Effector memory CD4-positive, alpha-beta T cell (primary cell): Measurements from ENCODE around the gene MYOCD.

Source experiments
- DNase-seq, 3 donors: peaks; one replicate each; pipeline ENCODE4 v3.0.0-alpha.2; 2020
- H3K27ac ChIP-seq: 2 replicates; pipeline ENCODE4 v1.7.0; 2013; ENCODE audit warnings: mild to moderate bottlenecking, low read length, moderate library complexity; ENCODE audit not compliant: insufficient read depth, poor library complexity, severe bottlenecking
- H3K27me3 ChIP-seq: replicated peaks from 2 replicates; pipeline ENCODE4 v1.7.0; 2013; ENCODE audit warnings: mild to moderate bottlenecking, low read length; ENCODE audit not compliant: insufficient read depth, control insufficient read depth, poor library complexity, severe bottlenecking
- H3K36me3 ChIP-seq: 2 replicates; pipeline ENCODE4 v1.7.0; 2013; ENCODE audit warnings: mild to moderate bottlenecking, low read length, moderate library complexity; ENCODE audit not compliant: control insufficient read depth, insufficient read depth
- H3K4me1 ChIP-seq: 2 replicates; pipeline ENCODE4 v1.7.0; 2013; ENCODE audit warnings: low read length, mild to moderate bottlenecking; ENCODE audit not compliant: control insufficient read depth, insufficient read depth, poor library complexity, severe bottlenecking
- H3K4me3 ChIP-seq: 2 replicates; pipeline ENCODE4 v1.7.0; 2013; ENCODE audit warnings: low read length, low read depth, mild to moderate bottlenecking; ENCODE audit not compliant: insufficient read depth, poor library complexity, severe bottlenecking
- H3K9me3 ChIP-seq: 2 replicates; pipeline ENCODE4 v1.7.0; 2013; ENCODE audit warnings: mild to moderate bottlenecking, low read length, moderate library complexity; ENCODE audit not compliant: control insufficient read depth

MYOCD gene

GRCh38 chr17:12768255-12768654, 102.6 kb downstream of the MYOCD start:
- no peak for DNase-seq
- no peaks in the 10 kb centered on the region for H3K4me1 ChIP-seq
- no peaks in the 10 kb centered on the region for H3K9me3 ChIP-seq
- no peak overlapping the region for H3K27ac ChIP-seq
- H3K36me3 ChIP-seq = no peaks in the 10 kb centered on the region
- H3K4me3 ChIP-seq = no peak overlapping the region
- no peaks in the 10 kb centered on the region for H3K27me3 ChIP-seq

GRCh38 chr17:12769981-12770380, 104.3 kb downstream of the MYOCD start:
- Histone ChIP-seq H3K9me3 (no peaks in the 10 kb centered on the region), H3K27ac (no peak overlapping the region), H3K27me3 (no peaks in the 10 kb centered on the region), H3K4me1 (no peaks in the 10 kb centered on the region), H3K4me3 (no peak overlapping the region), H3K36me3 (no peaks in the 10 kb centered on the region)
- DNase-seq = no peak

DNA sequence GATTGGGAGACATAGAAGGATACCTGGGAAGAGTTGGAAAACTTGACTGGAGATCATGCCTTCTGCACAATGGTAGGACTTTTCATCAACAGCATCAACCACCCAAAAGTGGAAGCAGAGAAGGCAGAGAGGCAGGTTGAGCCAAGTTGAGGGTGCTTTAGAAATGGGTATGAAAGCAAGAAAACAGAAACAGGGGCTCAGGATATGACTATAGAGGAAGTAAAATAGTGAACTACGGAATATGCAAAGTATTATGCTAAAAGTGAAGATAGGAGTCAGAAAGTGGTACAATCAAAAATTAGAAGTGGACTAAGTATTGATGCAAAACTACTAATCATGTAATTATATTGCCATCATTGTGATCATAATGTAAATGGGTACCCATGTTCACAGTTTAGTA, 107.5 kb downstream of the MYOCD start:
- H3K27ac ChIP-seq = no peak overlapping the region
- DNase-seq = no peak
- no peaks in the 10 kb centered on the region for H3K9me3 ChIP-seq
- no peaks in the 10 kb centered on the region for H3K36me3 ChIP-seq
- H3K4me3 ChIP-seq = no peak overlapping the region
- H3K27me3 ChIP-seq = no peaks in the 10 kb centered on the region
- no peaks in the 10 kb centered on the region for H3K4me1 ChIP-seq

GRCh38 chr17:12789075-12789480, 123.4 kb downstream of the MYOCD start:
- DNase-seq = no peak
- H3K27me3 ChIP-seq = no peaks in the 10 kb centered on the region
- no peak overlapping the region for H3K4me3 ChIP-seq
- H3K27ac ChIP-seq = no peak overlapping the region
- no peaks in the 10 kb centered on the region for H3K36me3 ChIP-seq
- H3K9me3 ChIP-seq = no peaks in the 10 kb centered on the region
- H3K4me1 ChIP-seq = no peaks in the 10 kb centered on the region

DNA sequence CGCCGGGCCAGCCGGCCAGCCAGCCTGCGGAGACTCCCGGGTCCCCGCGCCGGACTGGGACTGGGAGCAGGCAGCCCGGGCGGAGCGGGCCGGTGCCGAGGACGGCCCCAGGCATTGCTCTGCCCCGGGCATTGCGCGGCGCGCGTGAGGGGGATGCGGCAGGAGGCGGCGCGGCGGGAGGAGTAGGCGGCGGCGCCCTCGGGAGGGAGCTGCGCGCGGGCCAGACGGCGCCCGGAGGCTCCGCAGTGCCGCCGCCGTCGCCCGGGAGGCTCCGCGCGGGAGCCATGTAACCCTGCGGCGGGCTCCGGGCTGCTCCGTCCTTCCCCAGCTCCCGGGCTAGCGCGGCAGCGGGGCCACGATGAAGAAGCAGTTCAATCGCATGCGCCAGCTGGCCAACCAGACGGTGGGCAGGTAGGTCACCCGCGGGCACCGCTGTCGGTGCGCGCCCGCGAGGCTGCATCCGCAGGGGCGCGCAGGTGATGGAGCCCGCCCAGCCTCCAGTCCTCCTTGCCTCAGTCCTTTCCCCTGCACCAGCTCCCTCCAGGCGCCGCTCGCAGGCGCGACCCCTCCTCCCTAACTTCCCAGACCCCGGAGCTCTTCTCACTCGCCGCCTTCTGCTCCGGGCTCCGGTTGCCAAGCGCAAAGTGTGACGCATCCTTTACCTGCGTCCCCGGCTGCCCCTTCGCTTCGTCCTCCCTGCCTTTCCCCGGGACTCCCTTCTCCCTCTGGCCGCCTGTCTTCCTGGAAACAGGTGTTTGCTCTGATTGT, 124.0 kb downstream of the MYOCD start, which contains the start of gene ARHGAP44:
Gene ARHGAP44, plus strand, starts transcription at position 18 of the 768 bp plus-strand sequence. Its CDS starts 341 bp downstream, at position 359.
- no peak for DNase-seq
- Histone ChIP-seq H3K27me3 (no peaks in the 10 kb centered on the region), H3K4me1 (no peaks in the 10 kb centered on the region), H3K9me3 (no peaks in the 10 kb centered on the region), H3K36me3 (no peaks in the 10 kb centered on the region), H3K4me3 (no peak within 1 kb of the TSS), H3K27ac (no peak within 1 kb of the TSS)

DNA sequence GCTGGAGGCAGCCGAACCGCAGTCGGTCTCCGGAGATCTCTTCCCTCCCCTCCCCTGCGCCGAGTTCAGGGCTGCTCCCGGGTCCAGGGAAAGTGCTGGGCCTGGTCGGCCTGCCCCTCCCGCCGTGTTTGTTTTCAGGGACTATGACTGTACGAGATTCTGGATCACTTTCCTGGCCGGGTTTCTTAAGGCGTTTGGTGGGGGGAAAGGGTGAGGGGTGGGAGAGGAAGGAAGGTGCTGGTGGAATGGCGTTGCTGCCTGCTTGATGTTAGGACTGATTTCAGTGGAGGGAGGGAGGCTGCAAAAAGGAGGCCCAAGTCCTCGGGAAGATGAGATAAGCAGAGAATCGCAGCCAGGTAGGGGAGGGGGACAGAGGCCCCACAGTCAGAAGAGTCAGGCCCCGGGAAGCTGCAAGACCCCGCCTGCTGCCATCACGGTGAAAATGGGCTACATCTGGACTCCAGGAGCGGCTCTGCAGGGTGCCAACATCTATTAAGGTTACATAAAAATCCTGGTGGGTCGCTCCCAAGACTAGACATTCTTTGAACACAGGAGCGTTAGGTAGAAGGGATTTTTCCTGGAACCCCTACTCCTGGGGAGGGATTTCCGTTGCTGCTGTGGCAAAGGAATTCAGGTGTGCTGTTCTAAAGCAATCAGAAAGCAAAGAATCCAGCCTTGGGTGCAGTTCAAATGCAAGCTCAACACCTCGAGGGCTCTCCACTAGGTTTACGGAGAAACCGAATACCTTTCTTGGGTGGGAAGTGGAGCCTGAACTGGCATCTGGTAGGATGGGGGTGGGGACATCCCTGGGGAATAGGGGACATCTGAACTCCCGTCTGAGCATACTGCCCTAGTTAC, 124.8 kb downstream of the MYOCD start:
- H3K4me1 ChIP-seq = no peaks in the 10 kb centered on the region
- no peaks in the 10 kb centered on the region for H3K9me3 ChIP-seq
- H3K27ac ChIP-seq = no peak overlapping the region
- H3K4me3 ChIP-seq = no peak overlapping the region
- no peaks in the 10 kb centered on the region for H3K27me3 ChIP-seq
- H3K36me3 ChIP-seq = no peaks in the 10 kb centered on the region
- DNase-seq = no peak

GRCh38 chr17:12794919-12795532, 129.3 kb downstream of the MYOCD start:
- Histone ChIP-seq H3K36me3 (no peaks in the 10 kb centered on the region), H3K27me3 (no peaks in the 10 kb centered on the region), H3K9me3 (no peaks in the 10 kb centered on the region), H3K4me1 (no peaks in the 10 kb centered on the region), H3K4me3 (no peak overlapping the region), H3K27ac (no peak overlapping the region)
- DNase-seq = no peak

DNA sequence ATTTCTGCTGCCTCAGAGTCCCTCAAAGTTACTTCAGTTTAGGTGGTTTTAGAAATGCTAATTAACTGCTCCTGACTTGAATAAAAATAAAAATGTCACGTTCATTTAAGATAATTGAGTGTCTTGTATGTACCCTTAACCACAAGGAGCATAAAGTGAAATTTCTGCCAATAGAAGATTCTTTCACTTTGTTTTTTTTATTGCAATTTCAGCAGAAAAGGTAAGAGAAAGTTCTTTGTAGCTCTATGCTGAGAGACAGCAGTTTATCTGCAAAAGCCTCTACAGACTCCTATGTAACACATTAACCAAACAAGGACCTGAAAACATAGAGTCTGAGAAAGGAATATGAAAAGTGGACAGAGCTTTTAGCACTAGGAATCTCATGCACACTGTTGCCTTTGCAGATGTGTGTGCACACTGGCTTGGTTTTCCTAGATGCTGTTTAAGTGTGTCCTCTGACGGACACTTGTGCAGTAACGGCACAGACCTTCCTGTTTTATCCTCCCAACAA, 135.2 kb downstream of the MYOCD start:
- no peaks in the 10 kb centered on the region for H3K27me3 ChIP-seq
- H3K9me3 ChIP-seq = no peaks in the 10 kb centered on the region
- H3K4me1 ChIP-seq = no peaks in the 10 kb centered on the region
- H3K4me3 ChIP-seq = no peak overlapping the region
- no peak for DNase-seq
- H3K36me3 ChIP-seq = no peaks in the 10 kb centered on the region
- H3K27ac ChIP-seq = no peak overlapping the region

DNA sequence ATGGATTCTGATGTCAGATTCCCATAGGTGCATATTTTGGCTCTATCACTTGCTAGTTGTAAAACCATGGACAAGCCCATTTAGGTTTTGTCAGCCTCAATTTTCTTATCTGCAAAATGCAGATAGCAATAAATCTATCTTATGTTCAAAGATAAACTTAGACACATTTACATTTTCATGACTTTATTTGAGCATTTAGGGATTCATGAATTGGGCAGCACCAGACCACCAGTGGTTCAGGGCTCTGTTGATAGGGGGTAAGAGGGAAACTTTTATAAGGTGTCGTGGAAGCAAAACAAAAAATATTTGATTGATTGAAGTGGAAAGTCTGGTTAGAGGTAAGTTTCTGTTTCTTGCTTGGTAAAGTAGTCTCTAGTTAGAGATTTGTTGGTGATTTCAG, 140.9 kb downstream of the MYOCD start:
- Histone ChIP-seq H3K27me3 (no peaks in the 10 kb centered on the region), H3K4me3 (no peak overlapping the region)

More for the DNA sequence above, 140.9 kb downstream of the MYOCD start:
- Histone ChIP-seq H3K36me3 (no peaks in the 10 kb centered on the region), H3K27ac (no peak overlapping the region), H3K4me1 (no peaks in the 10 kb centered on the region), H3K9me3 (no peaks in the 10 kb centered on the region)
- DNase-seq = no peak
